T-helper 2 cell (primary cell): ENCODE measurements around the gene ADPRHL1.

ENCODE experiments used
- DNase-seq, 5 experiments: peaks; one replicate each; pipeline versions ENCODE4 v3.0.0 to v3.0.0-alpha.2; 2012 to 2022

ADPRHL1 gene

DNA sequence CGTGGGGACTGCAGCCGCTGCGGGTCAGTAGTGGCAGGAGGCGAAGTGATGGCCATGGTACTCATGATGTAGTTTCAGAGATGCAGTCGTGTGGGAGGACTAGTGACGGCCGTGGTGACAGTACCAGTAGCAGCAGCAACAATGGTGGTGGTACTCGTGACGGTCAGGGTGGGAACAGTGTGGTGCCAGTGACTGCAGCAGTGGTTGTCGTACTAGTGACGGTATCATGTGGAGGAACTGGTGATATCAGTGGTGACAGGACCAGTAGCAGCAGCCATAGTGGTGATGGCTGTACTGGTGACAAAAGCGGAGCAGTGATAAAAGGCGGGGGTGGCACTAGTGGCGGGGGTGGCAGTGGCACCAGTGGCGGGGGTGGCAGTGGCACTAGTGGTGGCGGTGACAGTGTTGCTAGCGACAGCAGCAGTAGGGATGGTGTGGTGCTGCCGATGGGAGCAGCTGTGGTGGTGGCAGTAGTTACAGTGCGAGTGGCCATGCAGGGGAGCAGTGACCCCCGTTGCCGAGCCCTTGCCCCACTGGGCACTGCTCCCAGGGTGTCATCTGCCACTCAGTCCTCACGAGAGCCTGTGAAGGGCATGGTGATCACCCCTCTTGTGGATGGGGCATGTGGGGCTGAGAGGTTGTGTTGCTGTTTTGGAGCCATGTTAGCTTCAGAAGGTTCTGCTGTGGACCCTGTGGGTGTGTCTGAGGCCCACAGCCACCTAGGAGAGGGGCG, 22.7 kb downstream of the ADPRHL1 start:
- DNase-seq, result no peak

DNA sequence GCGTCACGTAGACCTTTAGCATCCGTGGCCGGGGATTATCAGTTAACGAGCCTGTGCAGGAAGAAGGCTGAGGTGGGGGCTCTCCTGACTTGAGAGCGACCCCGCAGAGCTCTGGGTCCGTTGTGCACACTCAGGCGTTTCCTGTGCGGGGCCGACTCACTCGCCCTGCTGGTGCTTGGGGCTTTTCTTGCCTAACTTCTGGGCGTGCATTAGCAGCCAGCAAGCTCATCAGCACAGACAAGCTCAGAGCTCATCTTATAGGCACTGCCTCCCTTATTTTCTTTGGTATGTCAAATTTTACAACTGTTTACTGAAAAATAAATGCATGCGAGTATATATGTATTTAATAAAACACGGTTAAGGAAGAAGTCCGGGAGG, 23.7 kb downstream of the ADPRHL1 start:
- no peak for DNase-seq

DNA sequence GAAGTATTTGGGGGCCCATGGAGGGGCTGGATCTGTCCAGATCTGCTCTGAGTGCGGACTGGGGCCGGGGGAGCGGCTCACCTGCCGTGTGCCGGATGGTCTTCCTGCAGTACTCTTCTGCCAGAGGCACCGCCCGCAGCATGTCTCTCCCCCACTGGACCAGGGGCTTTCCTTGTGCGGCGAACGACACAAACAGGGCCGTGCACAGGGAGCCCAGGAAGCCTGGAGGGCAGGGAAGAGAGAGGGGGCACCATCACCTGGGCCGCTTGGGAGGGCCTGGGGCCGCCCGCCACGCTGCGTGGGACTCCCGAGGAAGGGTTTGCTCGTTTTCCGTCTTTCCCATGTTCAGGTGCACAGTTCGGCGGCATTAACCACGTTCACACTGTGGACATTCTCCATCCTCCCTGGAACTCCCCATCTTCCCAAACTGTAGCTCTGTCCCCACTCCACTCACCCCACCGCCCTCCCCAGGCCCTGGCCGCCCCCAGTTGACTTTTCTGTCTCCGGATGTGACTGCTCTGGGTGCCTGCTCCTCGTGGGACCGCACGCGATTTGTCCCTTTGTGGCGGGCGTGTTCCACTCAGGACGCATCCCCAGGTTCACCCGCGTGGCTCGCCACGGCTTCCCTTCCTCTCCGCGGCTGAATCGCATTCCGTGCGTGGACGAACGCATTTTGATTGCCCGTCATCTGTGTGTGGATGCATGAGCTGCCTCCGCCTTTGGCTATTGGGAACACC, 24.2 kb downstream of the ADPRHL1 start:
- no peak for DNase-seq

DNA sequence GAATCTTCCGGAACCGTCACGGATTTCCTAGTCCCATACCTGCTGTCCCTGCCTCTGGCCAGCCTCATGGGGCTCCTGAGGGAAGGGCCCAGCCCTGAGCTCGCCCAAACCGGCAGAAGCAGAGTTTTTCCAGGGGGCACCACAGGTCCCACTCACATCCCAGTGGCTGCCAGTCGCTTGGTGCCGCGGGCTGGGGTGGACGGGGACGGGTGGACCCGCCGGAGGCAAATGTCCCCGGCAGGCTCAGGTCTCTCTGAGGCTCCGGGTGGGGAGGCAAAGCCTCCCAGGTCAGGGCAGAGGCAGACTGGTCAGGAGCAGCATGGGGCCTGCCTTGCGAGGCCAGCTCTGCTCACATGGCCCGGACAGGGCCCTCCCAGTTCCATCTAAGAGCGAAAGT, 24.8 kb downstream of the ADPRHL1 start:
- DNase-seq, result no peak

DNA sequence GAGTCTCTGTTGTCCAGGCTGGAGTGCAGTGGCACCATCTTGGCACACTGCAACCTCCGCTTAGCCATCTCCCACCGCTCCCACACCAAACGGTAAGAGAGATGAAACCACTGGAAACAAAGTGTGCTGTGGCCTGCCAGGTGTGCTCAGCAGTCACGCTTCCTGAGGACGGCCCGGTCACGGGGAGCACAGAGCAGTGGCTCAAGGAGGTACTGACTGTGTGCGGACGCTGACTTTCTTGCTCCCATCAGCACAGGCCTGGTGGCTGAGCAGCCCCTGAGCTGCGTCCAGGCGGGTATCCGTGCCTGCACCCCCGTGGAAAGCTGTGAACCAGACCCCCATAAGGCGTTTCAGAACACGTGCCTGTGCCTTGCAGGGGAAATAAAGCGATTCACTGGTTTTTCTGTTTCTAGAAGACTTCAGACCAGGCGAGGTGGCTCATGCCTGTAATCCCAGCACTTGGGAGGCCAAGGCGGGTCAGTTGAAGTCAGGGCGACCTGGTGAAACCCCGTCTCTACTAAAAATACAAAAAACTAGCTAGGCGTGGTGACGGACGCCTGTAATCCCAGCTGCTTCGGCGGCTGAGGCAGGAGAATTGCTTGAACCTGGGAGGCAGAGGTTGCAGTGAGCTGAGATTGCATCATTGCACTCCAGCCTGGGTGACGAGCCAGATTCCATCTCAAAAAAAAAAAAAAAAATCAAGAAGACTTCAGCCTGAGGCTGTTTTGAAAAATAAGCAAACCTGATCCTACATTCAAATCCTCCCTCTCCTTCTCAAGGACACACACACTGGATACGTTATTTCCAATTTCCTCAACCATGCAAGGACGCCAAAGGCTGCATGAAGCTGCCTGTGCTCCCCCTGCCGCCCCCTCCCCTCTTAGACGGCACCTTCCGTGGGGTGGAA, 25.5 kb downstream of the ADPRHL1 start:
- no peak for DNase-seq

DNA sequence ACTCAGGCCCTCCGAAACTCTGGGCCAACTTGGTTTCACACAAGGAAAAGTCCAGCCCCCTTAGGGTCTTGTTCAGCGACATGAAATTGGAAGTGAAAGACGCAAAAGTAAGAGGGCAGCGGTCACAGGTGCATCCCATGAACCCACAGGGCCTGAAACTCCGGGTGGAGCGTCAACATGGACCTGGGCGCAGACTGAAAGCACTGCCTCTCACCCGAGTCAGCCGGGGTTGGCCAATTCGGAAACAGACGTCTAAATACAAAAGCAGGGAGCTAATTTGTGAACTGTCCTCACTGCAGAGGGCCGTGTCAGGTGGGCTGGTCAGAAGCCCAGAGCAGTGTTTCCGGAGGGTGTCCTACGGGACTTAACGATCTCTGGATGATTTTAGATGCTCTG, 26.7 kb downstream of the ADPRHL1 start:
- DNase-seq, result no peak

DNA sequence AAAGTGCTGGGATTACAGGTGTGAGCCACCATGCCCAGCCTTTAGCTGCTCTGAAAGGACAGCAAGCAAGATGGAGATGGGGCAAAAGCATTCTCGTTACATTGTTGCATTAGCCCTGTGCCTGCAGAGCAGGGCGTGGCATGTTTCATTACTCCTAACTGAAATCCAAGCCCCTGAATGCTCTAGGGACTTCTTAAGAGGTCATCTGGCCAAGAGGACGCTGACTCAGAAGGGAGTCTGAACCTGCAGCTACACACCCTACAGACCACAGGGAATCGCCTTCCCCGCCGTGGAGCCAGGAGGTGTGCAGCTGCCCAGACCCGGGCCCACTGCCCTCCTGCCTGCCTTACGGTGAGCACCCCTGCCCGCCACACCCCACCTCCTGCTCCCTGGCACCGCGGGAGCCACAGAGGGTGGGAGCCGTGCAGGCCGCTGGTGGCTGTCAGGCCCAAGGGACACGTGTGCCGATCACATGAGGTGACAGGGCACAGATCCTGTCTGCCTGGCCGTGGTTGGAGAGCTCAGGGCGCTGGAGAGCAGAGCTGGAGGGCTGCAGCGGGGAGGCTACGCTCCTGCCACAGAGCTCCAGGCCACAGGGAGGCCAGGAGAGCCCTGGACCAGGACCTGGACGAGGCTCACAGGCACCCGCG, 27.2 kb downstream of the ADPRHL1 start:
- no peak for DNase-seq

DNA sequence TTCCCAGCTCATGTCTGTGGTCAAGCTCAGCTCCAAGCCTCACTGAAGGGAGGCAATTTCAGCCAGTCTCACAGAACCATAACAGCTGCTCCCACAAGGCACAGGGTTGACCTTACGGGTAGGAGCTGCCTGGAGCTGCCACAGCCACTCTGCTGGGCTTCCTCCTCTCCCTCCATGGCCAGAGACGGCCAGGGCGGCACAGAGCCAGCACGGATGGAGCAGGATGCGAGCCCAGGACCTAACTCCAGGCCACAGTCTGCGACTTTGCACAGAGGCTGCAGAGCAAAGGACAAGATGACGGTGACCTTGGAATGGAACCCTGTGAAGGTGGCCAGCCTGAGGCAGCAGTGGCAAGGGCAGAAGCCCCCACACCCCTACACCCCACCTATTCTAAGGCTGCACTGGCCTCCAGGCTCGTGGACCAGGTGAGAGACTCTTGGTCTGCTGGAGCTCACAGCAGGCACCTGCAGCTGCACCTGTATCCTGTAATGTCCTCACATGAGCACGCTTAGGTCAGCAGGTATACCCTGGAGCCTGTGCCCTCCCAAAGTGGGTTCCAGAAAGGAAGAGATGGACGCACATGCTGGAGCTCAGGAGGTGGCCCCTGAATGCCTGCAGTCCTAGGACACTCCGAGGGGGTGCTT, 29.6 kb downstream of the ADPRHL1 start:
- DNase-seq, result no peak

DNA sequence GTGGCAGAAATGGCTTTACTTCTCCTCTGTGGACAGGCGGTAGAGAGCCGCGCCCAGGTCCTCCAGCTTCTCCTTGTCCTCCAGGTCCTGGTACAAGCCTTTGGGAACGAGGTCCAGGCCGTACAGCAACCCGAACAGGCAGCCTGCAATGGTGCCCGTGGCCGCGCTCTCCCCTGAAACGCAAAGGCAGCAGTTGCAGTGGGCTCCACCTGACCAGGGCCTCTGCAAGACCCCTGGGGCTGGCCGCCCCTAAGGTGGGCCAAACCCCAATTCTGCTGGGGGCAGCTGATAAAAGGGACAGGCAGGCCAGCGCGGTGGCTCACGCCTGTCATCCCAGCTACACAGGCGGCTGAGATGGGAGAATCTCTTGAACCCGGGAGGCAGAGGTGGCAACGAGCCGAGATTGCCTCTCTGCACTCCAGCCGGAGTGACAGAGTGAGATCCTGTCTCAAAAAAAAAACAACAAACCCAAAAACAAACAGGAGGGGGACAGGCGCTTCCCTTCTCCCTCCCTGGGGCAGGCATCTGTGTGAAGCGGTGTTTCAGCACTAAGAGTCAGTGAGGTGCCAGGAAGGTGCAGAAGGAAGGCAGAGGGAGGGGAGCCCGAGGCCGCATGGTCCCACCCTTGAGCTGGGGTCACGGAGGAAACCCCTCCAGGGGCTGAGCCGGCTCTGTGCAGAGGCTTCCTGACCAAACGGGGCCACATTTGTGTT, 30.3 kb downstream of the ADPRHL1 start:
- DNase-seq, result no peak

DNA sequence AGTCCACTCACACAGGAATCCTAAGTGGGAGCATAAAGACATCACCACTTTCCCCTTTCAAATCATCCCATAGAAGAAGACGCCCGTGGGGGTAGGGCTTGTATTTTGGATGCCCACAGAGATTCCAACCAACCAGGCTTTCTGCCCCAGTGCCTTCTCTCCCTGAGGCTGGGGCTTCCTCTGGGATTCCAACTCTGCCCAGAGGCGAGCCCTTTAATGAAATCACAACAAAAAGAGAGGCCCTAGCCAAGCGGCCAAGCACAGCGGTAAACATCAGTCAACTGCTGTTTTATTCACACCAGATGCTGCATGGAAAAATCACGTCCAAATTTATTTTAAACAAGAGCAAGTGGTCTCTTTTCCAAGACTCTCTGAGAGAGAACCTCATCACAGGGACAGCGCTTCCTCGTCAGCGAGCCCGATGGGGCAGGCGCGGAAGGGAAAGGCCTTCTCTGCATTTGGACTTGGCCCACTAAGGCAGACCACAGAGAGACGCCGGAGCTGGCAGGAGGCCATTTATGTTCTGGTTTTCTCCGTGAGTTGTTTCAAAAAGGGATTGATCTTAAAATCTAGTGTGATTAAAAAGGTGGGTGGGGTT, 31.5 kb downstream of the ADPRHL1 start:
- no peak for DNase-seq

DNA sequence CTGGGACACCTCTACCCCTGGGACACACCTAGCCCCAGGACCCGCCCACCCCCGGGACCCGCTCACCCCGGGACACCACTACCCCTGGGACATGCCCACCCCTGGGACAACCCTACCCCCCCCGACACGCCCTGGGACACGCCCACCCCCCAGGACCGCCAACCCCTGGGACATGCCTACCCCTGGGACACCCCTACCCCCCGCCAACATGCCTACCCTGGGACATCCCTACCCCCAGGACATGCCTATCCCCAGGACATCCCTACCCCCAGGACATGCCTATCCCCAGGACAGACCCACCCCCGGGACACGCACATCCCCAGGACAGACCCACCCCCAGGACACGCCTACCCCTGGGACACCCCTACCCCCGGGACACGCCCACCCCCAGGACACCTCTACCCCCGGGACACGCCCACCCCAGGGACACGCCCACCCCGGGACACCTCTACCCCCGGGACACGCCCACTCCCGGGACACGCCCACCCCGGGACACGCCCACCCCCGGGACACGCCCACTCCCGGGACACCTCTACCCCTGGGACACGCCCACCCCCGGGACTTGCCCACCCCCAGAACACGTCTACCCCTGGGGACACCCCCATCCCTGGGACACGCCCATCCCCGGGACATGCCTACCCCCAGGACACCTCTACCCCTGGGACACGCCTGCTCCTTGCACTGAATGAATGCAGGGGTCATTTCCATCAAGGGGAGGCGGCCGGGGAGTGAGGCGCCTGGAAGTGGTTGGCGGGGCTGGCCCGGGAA, 32.3 kb downstream of the ADPRHL1 start:
- DNase-seq, result no peak

DNA sequence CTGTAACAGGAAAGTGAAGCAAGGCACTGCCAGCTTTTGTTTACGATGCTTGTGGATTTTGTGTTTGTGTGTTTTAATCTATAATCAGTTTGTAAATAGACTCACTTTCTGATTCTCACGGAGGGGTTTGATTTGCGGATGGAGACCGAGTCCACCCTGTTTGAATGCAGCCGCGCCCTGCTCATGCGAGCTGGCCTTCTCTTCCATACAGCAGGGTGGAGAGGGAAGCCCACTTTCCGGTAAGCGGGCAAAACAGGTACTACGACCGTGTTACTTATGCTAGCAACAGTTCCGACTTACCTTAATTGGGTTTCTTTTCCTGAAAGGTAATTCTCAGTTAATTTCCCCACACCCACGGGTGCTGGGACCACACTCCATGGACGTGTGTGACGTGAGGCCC, 33.1 kb downstream of the ADPRHL1 start:
- no peak for DNase-seq

DNA sequence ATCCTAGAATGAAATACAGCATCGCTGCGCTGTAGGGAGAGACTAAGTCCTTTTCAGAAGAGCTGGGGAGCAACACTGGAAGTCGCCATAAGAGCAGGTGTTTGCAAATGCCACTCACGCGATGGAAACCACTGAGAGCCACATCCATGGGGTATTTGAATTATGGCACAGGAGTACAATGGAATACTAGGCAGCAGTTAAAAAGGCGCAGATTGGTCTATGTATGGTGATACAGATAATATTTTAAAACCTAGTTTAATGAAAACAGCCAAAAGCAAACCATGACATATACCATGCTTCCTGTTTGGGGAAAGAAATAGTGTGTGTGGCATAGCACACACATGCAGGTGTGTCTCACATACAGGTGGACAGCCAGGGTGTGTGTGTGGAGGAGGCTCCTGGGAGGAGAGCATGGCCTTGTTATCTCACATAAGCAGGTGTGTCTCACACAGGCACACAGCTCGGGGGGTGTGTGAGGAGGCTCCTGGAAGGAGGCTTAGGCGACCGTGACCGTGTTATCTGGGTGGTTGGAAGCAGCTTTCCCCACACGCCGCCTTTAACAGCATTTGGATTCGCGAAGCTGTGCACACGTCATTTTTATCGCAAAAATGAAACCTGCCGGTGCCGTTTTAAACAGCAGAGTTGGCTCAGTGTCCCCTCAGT, 33.6 kb downstream of the ADPRHL1 start:
- DNase-seq, result no peak

DNA sequence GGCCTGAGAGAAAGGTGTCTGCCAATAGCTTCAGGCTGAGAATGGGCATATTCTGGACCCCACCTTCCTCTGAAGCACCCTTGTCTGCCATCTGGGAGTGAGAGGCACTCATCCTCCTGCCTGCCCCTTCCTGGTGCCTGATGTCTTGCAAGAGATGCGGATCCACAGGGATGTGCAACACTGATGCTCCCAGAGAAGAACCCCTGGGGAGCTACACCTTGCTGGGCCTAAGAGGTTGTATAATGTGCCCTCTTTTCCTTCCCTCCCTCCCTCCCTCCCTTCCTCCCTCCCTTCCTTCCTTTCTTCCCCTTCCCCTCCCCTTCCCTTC, 34.6 kb downstream of the ADPRHL1 start:
- DNase-seq, result no peak

DNA sequence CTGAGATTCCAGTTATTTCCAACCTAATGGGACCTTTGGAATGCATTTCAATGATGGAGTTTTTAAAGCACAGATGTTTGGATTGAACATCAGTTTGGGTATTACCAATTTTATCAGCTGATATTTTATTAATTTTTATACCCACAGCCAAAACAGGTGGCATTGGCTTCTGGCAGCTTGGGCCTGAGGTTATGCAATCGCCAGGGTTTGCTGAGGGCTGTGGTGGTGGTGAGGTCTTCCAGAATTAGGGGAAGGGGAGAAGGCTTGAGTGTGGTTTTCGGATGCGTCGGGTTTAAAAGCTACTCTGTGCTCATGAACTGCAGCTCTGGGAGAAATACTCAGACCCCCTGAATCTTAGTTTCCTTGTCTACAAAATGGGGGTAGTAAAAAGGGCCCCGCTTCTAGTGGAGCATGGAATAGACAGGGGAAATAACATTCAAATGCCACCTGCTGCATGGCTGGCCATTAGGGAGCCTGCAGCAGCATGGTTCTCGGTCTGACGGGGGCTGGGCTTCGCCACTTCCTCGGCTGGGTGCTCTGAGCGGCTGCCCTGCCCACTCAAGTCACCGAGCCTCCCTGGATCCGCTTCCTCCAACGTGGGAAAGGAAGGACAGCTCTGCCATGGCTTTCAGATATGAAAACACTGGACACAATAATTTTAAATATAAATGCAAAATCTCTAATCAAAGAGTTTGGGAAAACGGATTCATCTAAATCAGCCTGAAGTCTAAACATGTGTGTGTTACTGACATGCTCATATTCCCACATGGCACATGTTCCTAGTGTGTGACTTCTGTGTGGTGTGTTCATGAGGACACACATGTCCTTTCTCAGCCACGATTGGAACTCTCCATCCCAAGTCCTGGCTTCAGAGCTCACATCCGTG, 35.2 kb downstream of the ADPRHL1 start:
- no peak for DNase-seq

DNA sequence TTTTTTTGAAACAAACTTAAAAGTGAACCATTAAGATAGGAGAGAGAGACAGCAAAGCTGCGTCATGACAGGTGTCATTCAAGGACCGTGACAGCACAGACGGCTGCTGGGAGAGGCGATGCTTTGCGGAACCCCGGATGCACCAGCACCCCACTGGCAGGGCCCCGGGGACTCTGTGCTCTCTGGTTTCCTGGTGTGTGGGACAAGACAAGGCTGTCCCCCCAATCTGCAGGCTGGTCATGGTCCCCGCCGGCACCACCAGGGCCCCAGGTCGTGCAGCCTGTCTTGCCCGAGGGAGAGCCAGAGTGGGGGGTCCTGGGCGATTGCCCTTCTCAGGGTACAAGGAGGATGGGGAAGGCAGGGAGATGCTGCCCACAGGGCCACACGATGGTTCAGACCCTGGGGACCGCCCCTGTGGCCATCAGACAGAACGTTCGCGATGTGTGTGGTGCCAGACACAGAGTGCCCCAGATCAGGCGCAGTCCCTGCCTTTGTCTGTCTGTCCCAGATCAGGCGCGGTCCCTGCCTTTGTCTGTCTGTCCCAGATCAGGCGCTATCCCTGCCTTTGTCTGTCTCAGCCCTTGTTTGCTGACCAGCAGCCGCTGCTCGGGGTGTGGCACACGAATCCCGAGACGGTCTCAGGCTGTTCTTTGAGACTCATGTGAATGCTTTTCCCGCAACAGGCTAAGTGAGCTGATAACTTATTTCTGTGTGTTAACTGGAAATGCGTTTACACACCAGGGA, 36.1 kb downstream of the ADPRHL1 start:
- no peak for DNase-seq

DNA sequence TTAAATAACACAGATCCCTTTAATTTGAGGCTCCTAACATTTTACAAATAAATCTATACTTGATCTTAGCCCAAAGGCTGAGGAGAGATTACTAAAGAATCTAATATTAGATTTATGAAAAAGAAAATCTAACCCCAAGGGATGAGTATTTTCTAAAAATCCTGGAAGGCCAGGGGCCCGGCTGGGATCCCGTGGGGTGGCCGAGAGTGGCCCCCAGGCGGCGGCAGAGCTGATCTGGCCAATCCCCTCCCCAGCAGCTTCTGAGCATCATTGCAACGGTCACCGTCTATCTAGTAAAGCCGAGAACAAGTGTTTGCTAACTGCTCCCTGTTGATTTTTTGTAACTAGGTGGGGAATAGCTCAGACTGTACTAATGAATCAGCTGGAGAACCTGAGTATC, 37.5 kb downstream of the ADPRHL1 start:
- no peak for DNase-seq

DNA sequence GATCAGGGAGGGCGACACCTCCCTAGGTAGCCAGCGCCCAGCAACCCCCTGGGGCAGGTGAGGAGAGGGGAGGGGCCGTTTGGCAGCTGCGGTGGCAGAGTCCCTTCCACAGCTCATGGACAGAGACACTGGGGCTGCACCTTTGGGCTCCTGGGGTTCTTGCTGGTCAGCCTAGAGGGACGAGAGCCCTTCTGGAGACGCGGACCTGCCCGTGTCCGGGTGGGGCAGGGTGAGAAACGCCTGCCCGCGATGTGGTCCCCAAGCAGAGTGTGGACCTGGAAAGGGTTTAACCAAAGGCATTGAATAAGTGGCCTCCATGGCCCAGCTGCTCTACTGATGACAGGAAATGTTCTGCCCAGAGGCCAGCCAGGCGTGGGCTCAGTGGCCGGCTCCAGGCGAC, 38.3 kb downstream of the ADPRHL1 start:
- DNase-seq, result no peak
